OCI-LY1 (cell line): ENCODE data around the gene WNK2.

Source experiments
- H2AFZ ChIP-seq: fragments of 200-600 bp; sonication (generic), shearing (Covaris generic); 2 replicates; pipeline ENCODE4 v1.6.0; 2014; ENCODE audit warnings: antibody characterized with exemption, mild to moderate bottlenecking, low read length
- H3F3A ChIP-seq: fragments of 200-600 bp; sonication (generic), shearing (Covaris generic); 2 replicates; pipeline ENCODE4 v1.6.0; 2014; ENCODE audit warnings: mild to moderate bottlenecking, antibody characterized with exemption, low read length, moderate library complexity; ENCODE audit not compliant: insufficient read depth
- H3K27ac ChIP-seq: fragments of 200-600 bp; sonication (generic); 2 replicates; pipeline ENCODE4 v1.5.1; 2014; ENCODE audit warnings: low read length, mixed run types, mild to moderate bottlenecking, low read depth; ENCODE audit not compliant: poor library complexity, severe bottlenecking
- H3K27me3 ChIP-seq: fragments of 200-600 bp; sonication (generic); 2 replicates; pipeline ENCODE4 v1.6.0; 2014; ENCODE audit warnings: antibody characterized with exemption, mild to moderate bottlenecking, low read length, moderate library complexity; ENCODE audit not compliant: insufficient read depth
- H3K36me3 ChIP-seq: fragments of 200-600 bp; sonication (generic); 2 replicates; pipeline ENCODE4 v1.6.1; 2014; ENCODE audit warnings: mild to moderate bottlenecking, antibody characterized with exemption, low read length, moderate library complexity, mixed read lengths; ENCODE audit not compliant: insufficient read depth
- H3K4me1 ChIP-seq: fragments of 200-600 bp; sonication (generic); 2 replicates; pipeline ENCODE4 v1.5.1; 2014; ENCODE audit warnings: mild to moderate bottlenecking, low read length, moderate library complexity; ENCODE audit not compliant: insufficient read depth, severe bottlenecking
- H3K4me2 ChIP-seq: fragments of 200-600 bp; sonication (generic), shearing (Covaris generic); 2 replicates; pipeline ENCODE4 v1.6.1; 2014; ENCODE audit warnings: low read length
- H3K4me3 ChIP-seq: fragments of 200-600 bp; sonication (generic); 2 replicates; pipeline ENCODE4 v1.5.1; 2014; ENCODE audit warnings: low read length, low read depth, mild to moderate bottlenecking, mixed read lengths; ENCODE audit not compliant: poor library complexity, severe bottlenecking
- H3K79me2 ChIP-seq: fragments of 200-600 bp; shearing (Covaris generic); 2 replicates; pipeline ENCODE4 v1.6.1; 2016; ENCODE audit warnings: mixed run types, low read length, mixed read lengths; ENCODE audit not compliant: insufficient read depth
- H3K9ac ChIP-seq: fragments of 200-600 bp; sonication (generic), shearing (Covaris generic); 2 replicates; pipeline ENCODE4 v1.6.1; 2014; ENCODE audit warnings: mild to moderate bottlenecking, low read length, mixed read lengths
- H3K9me2 ChIP-seq: fragments of 200-600 bp; sonication (generic), shearing (Covaris generic); 2 replicates; pipeline ENCODE4 v1.6.1; 2014; ENCODE audit warnings: low read depth, mild to moderate bottlenecking, low read length, mixed read lengths
- H3K9me3 ChIP-seq: fragments of 200-600 bp; shearing (Covaris generic); 2 replicates; pipeline ENCODE4 v1.6.1; 2014; ENCODE audit warnings: low read length, mixed read lengths
- H4K20me1 ChIP-seq: fragments of 200-600 bp; sonication (generic), shearing (Covaris generic); 2 replicates; pipeline ENCODE4 v1.6.0; 2016; ENCODE audit warnings: mild to moderate bottlenecking, low read length; ENCODE audit not compliant: insufficient read depth
- EZH2 ChIP-seq: fragments of 200-600 bp; sonication (generic), shearing (Covaris generic); IDR thresholded peaks from 2 replicates; pipeline ENCODE4 v1.8.0; 2017; ENCODE audit warnings: borderline replicate concordance, mixed run types, mild to moderate bottlenecking, antibody characterized with exemption, low read length, moderate library complexity, mixed read lengths
- TF ChIP-seq, protein P1 (sequence below): fragments of 200-600 bp; sonication (generic), shearing (Covaris generic); IDR thresholded peaks from 2 replicates; pipeline ENCODE4 v1.5.1; 2017; ENCODE audit warnings: mild to moderate bottlenecking, antibody characterized with exemption, low read length, moderate library complexity, mixed read lengths

The WNK2 gene

DNA sequence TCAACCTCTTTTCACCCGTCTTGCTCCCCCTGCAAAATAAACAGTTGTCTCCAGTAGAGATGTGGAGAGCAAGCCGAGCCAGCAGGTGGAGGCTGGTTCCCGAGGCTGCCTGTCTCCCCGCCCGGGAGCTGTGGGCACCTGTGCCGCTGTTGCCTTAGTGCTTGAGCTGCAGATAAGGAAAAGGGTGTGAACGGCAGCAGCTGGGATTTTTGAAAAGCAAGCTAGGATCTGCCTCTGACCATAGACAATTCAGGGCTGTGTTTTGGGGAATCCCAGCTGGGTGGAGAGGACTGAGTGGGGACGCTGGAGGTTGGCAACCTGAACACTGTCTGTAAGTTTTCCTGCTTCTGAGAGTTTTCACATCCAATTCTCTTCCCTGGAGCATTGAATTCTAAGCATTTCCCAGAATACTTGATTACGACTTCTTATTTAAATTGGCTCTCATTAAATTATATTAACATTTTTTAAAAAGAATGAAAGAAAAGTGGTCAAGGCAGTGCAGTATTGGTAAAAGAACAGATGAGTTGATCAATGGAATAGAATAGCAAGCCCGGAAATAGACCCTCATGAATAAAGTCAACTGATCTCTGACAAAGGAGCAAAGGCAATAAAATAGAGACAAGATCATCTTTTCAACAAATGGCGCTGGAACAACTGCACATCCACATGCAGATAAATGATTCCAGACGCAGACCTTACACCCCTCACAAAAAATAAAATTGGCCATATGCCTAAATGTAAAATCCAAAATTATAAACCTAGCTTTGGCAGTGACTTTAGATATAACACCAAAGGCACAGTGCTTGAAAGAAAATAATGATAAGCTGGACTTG is 9.7 kb downstream of the WNK2 start:
- Histone ChIP-seq H3K9ac (no peak overlapping the region), H3K4me1 (peaks cover 12% of the 10 kb centered on the region), H3K36me3 (no peaks in the 10 kb centered on the region), H3K9me3 (no peaks in the 10 kb centered on the region), H3K27ac (no peak overlapping the region), H3K79me2 (no peaks in the 10 kb centered on the region), H3K27me3 (no peaks in the 10 kb centered on the region), H2AFZ (no peak overlapping the region), H3F3A (no peaks in the 10 kb centered on the region), H3K4me2 (no peak overlapping the region), H3K9me2 (no peaks in the 10 kb centered on the region), H4K20me1 (no peaks in the 10 kb centered on the region), H3K4me3 (no peak overlapping the region)
- TF ChIP-seq EZH2 = no peak
- TF ChIP-seq, protein P1, sequence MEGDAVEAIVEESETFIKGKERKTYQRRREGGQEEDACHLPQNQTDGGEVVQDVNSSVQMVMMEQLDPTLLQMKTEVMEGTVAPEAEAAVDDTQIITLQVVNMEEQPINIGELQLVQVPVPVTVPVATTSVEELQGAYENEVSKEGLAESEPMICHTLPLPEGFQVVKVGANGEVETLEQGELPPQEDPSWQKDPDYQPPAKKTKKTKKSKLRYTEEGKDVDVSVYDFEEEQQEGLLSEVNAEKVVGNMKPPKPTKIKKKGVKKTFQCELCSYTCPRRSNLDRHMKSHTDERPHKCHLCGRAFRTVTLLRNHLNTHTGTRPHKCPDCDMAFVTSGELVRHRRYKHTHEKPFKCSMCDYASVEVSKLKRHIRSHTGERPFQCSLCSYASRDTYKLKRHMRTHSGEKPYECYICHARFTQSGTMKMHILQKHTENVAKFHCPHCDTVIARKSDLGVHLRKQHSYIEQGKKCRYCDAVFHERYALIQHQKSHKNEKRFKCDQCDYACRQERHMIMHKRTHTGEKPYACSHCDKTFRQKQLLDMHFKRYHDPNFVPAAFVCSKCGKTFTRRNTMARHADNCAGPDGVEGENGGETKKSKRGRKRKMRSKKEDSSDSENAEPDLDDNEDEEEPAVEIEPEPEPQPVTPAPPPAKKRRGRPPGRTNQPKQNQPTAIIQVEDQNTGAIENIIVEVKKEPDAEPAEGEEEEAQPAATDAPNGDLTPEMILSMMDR = no peak

DNA sequence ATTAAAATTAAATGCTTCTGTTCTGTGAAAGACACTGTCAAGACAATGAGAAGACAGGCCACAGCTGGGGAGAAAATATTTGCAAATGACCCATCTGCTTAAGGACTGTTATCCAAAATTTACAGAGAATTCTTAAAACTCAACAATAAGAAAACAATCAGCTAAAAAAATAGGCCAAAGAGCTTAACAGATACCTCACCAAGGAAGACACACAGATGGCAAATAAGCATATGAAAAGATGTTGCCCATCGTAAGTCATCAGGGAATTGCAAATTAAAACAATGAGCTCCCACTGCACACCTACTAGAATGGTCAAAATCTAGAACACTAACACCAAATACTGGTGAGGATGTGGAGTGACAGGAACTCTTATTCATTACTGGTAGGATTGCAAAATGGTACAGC is 10.3 kb downstream of the WNK2 start:
- Histone ChIP-seq H3K9me2 (no peaks in the 10 kb centered on the region), H3K4me3 (no peak overlapping the region), H3K4me2 (no peak overlapping the region), H4K20me1 (no peaks in the 10 kb centered on the region), H3K9me3 (no peaks in the 10 kb centered on the region), H3K36me3 (no peaks in the 10 kb centered on the region), H2AFZ (no peak overlapping the region), H3K27ac (no peak overlapping the region), H3F3A (no peaks in the 10 kb centered on the region), H3K4me1 (peaks cover 15% of the 10 kb centered on the region), H3K9ac (no peak overlapping the region), H3K27me3 (no peaks in the 10 kb centered on the region), H3K79me2 (no peaks in the 10 kb centered on the region)
- TF ChIP-seq, protein P1 = no peak
- no peak for TF ChIP-seq EZH2

DNA sequence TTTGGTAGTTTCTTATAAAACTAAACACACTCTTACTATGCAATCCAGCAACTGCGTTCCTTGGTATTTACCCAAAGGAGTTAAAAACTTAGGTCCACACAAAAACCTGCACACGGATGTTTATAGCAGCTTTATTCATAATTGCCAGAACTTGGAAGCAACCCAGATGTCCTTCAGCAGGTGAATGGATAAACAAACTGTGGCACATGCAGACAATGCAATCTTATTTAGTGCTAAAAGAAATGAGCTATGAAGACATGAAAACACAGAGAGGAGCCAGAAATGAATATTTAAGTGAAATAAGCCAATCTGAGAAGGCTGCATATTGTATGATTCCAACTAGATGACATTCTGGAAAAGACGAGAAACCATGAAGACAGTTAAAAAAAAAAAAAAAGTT is 10.7 kb downstream of the WNK2 start:
- Histone ChIP-seq H3K4me2 (no peak overlapping the region), H3K27me3 (no peaks in the 10 kb centered on the region), H4K20me1 (no peaks in the 10 kb centered on the region), H3K79me2 (no peaks in the 10 kb centered on the region), H2AFZ (no peak overlapping the region), H3K9ac (no peak overlapping the region), H3K9me2 (no peaks in the 10 kb centered on the region), H3F3A (no peaks in the 10 kb centered on the region), H3K4me3 (no peak overlapping the region), H3K36me3 (no peaks in the 10 kb centered on the region), H3K9me3 (no peaks in the 10 kb centered on the region), H3K4me1 (peaks cover 15% of the 10 kb centered on the region), H3K27ac (no peak overlapping the region)
- TF ChIP-seq, protein P1 = no peak
- no peak for TF ChIP-seq EZH2
